SK-N-SH (cell line): ENCODE measurements around the gene SYT13. TPM values are rescaled to one million over a fixed set of nuclear protein-coding genes. Genes with fewer than 3 reads are reported as not detected.

Source experiments
- CTCF ChIA-PET: fragments of 300-600, 350-600 bp; formaldehyde crosslinking; extraction: SDS; loops from one replicate; lab custom pipeline; 2021; lab: Yijun Ruan, JAX
- POLR2A ChIA-PET: fragments of 350-600 bp; sonication (Branson Sonifier 250); formaldehyde crosslinking; extraction: SDS; loops from one replicate; lab custom pipeline; 2020; ENCODE audit warnings: antibody characterized with exemption, inconsistent platforms; lab: Yijun Ruan, JAX
- DNase-seq: peaks from one replicate; pipeline ENCODE4 v3.0.0; 2012
- H2AFZ ChIP-seq: fragments of 200-600 bp; sonication (generic); 2 replicates; pipeline ENCODE4 v1.8.1; 2016; ENCODE audit warnings: antibody characterized with exemption, mild to moderate bottlenecking, low read depth
- H3F3A ChIP-seq: fragments of 200-600 bp; sonication (generic); replicated peaks from 2 replicates; pipeline ENCODE3; 2016; ENCODE audit warnings: antibody characterized with exemption, mild to moderate bottlenecking; ENCODE audit not compliant: insufficient read depth
- H3K27ac ChIP-seq, 2 experiments: fragments of 200-500 bp in 1 of 2; fragments of 200-600 bp in 1 of 2; sonication (Bioruptor generic) in 1 of 2; sonication (generic), shearing (Covaris generic) in 1 of 2; 2 replicates each; pipeline versions ENCODE4 v1.5.1 to v1.6.1; 2014 to 2016; ENCODE audit warnings: low read depth in 2 of 2, inconsistent platforms in 1 of 2, low read length in 1 of 2, mild to moderate bottlenecking in 1 of 2, mixed read lengths in 1 of 2
- H3K27me3 ChIP-seq: fragments of 200-600 bp; sonication (generic), shearing (Covaris generic); 2 replicates; pipeline ENCODE4 v1.6.1; 2016; ENCODE audit warnings: mixed run types; ENCODE audit not compliant: insufficient read depth
- H3K36me3 ChIP-seq, 2 experiments: fragments of 200-500 bp in 1 of 2; fragments of 200-600 bp in 1 of 2; sonication (Bioruptor generic) in 1 of 2; sonication (generic) in 1 of 2; replicated peaks in 1 of 2; 2 replicates each; pipeline versions ENCODE3 to v1.5.1; 2014 to 2016; ENCODE audit warnings: low read length in 1 of 2, mild to moderate bottlenecking in 1 of 2; ENCODE audit not compliant: insufficient read depth in 2 of 2, control insufficient read depth in 1 of 2
- H3K4me1 ChIP-seq, 2 experiments: fragments of 200-500 bp in 1 of 2; fragments of 200-600 bp in 1 of 2; sonication (Bioruptor generic) in 1 of 2; sonication (generic), shearing (Covaris generic) in 1 of 2; 2 replicates each; pipeline versions ENCODE4 v1.5.1 to v1.6.1; 2014 to 2016; ENCODE audit warnings: low read depth in 1 of 2, low read length in 1 of 2, mixed run types in 1 of 2; ENCODE audit not compliant: insufficient read depth in 2 of 2, control insufficient read depth in 1 of 2
- H3K4me2 ChIP-seq: fragments of 200-600 bp; sonication (generic), shearing (Covaris generic); 2 replicates; pipeline ENCODE4 v1.6.1; 2017; ENCODE audit warnings: mixed run types
- H3K4me3 ChIP-seq, 2 experiments: fragments of 200-500 bp in 1 of 2; fragments of 200-600 bp in 1 of 2; sonication (Bioruptor generic) in 1 of 2; sonication (generic), shearing (Covaris generic) in 1 of 2; 2 replicates each; pipeline versions ENCODE4 v1.5.1 to v1.8.1; 2014 to 2016; ENCODE audit warnings: low read depth in 2 of 2, inconsistent platforms in 1 of 2, low read length in 1 of 2, mild to moderate bottlenecking in 1 of 2, mixed read lengths in 1 of 2, moderate library complexity in 1 of 2
- H3K79me2 ChIP-seq: fragments of 200-600 bp; sonication (generic); 2 replicates; pipeline ENCODE4 v1.8.1; 2017; ENCODE audit warnings: mild to moderate bottlenecking; ENCODE audit not compliant: insufficient read depth
- H3K9ac ChIP-seq: fragments of 200-600 bp; sonication (generic); 2 replicates; pipeline ENCODE4 v1.6.1; 2017; ENCODE audit warnings: mixed run types
- H3K9me2 ChIP-seq: fragments of 200-600 bp; sonication (generic); 2 replicates; pipeline ENCODE4 v1.6.1; 2017; ENCODE audit warnings: mixed run types
- H3K9me3 ChIP-seq: fragments of 200-600 bp; sonication (generic); 2 replicates; pipeline ENCODE4 v1.6.1; 2017; ENCODE audit warnings: mixed run types, mild to moderate bottlenecking, moderate library complexity
- H4K20me1 ChIP-seq: fragments of 200-600 bp; sonication (generic); 2 replicates; pipeline ENCODE4 v1.6.1; 2017; ENCODE audit warnings: mild to moderate bottlenecking, mixed run types; ENCODE audit not compliant: insufficient read depth
- CHD2 ChIP-seq: fragments of 150-350 bp; IDR thresholded peaks from 2 replicates; pipeline ENCODE4 v1.6.1; 2018; ENCODE audit warnings: low read length; ENCODE audit not compliant: partially characterized antibody
- ELF1 ChIP-seq: IDR thresholded peaks from 2 replicates; pipeline ENCODE4 v1.4.0; 2012
- EP300 ChIP-seq, 2 experiments: IDR thresholded peaks; 2 replicates each; pipeline versions ENCODE4 v1.4.0 to v1.6.1; 2012; ENCODE audit warnings: borderline replicate concordance in 1 of 2, low read depth in 1 of 2, low read length in 1 of 2
- FOSL2 ChIP-seq: IDR thresholded peaks from 2 replicates; pipeline ENCODE4 v1.4.0; 2012; ENCODE audit warnings: low read depth, mild to moderate bottlenecking, moderate library complexity, borderline replicate concordance
- FOXJ3 ChIP-seq: sonication (generic); formaldehyde crosslinking; IDR thresholded peaks from 2 replicates; pipeline ENCODE4 v1.5.1; 2020; ENCODE audit warnings: mild to moderate bottlenecking, missing genetic modification reagents
- JUND ChIP-seq: IDR thresholded peaks from 2 replicates; pipeline ENCODE4 v1.4.0; 2012
- NRF1 ChIP-seq: IDR thresholded peaks from 2 replicates; pipeline ENCODE4 v1.6.1; 2012; ENCODE audit warnings: low read depth, mild to moderate bottlenecking, low read length
- RCOR1 ChIP-seq: fragments of 150-350 bp; IDR thresholded peaks from 2 replicates; pipeline ENCODE4 v1.6.1; 2017; ENCODE audit warnings: antibody characterized with exemption, low read length
- RFX5 ChIP-seq: IDR thresholded peaks from 2 replicates; pipeline ENCODE4 v1.6.1; 2012; ENCODE audit warnings: mild to moderate bottlenecking, improper control_type of control experiment, low read length
- RXRA ChIP-seq: IDR thresholded peaks from 2 replicates; pipeline ENCODE4 v1.4.0; 2012; ENCODE audit warnings: low read depth, mild to moderate bottlenecking, borderline replicate concordance
- TCF12 ChIP-seq: IDR thresholded peaks from 2 replicates; pipeline ENCODE4 v1.4.0; 2012
- WGBS: methylation state at CpG from one replicate; pipeline ENCODE4 v1.1.6; 2017; ENCODE audit warnings: low lambda C conversion rate; 5-methylcytosine and 5-hydroxymethylcytosine counted together
- polyA plus RNA-seq, 3 experiments: library from polyadenylated mRNA; depleted of rRNA; stranded (reverse); fragments of >200 nt; gene quantifications; 2 replicates each; pipeline ENCODE4 v1.2.3, GENCODE V29; 2012
- TF ChIP-seq, protein P1 (sequence below): fragments of 150-350 bp; IDR thresholded peaks from 2 replicates; pipeline ENCODE4 v1.6.1; 2017; ENCODE audit warnings: antibody characterized with exemption, low read length, low read depth, borderline replicate concordance
- TF ChIP-seq, protein P2 (sequence below): IDR thresholded peaks from 2 replicates; pipeline ENCODE4; 2012
- TF ChIP-seq, protein P3 (sequence below): IDR thresholded peaks from 2 replicates; pipeline ENCODE4 v1.6.1; 2012; ENCODE audit warnings: mild to moderate bottlenecking, low read depth, low read length, moderate library complexity
- TF ChIP-seq, protein P4 (sequence below): fragments of 200-600 bp; sonication (generic); IDR thresholded peaks from 2 replicates; pipeline ENCODE4 v1.6.1; 2017; ENCODE audit warnings: antibody characterized with exemption, mild to moderate bottlenecking, moderate library complexity
- TF ChIP-seq, protein P5 (sequence below): IDR thresholded peaks from 2 replicates; pipeline ENCODE4 v1.4.0; 2012; ENCODE audit warnings: low read depth
- TF ChIP-seq, protein P6 (sequence below): IDR thresholded peaks from 2 replicates; pipeline ENCODE4 v1.4.0; 2012; ENCODE audit warnings: low read depth, borderline replicate concordance

Gene SYT13
- polyA plus RNA-seq, 1 of the 3 experiments (the other 2 are of a cell fraction): not detected

DNA sequence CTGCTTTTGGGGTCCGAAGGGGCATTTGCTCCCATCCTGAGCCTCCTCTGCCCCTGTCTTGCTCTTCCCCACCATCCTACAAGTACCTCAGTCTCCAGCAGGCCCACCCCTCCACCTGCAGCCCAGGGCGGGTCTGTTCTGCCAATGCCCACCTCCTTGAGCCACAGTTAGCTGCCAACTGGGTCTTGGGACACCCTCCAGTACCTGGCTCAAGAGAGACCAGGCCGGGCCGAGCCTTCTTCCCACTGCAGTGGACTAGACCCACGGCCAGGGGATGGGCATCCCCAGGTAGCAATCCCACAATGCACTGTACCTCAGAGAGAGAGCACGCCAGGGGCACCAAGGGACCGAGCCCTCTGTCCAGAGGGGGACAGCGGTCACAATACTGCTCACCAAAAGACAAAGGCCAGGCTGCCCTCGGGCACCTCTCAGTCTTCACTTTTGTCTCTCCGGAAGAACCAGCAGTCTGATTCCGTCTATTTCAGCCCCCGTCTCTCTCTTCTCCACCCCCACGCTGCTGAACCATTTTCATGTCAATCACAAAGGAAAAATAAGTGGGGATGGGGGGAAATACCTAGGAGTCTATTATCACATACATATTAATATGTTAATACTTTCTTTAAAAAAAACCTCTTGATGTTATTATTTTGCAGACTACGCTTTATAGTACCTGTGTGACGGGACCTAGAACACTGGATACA, 51.7 kb downstream of the SYT13 start:
- Histone ChIP-seq H4K20me1 (no peaks in the 10 kb centered on the region), H3K27ac (no peak overlapping the region), H3K27me3 (no peaks in the 10 kb centered on the region; the same call in 1 of the 2 replicates), H3K9me2 (no peaks in the 10 kb centered on the region), H3K4me2 (no peak overlapping the region), H3K4me3 (no peak overlapping the region), H3F3A (peaks cover 5% of the 10 kb centered on the region), H3K9ac (no peak overlapping the region), H2AFZ (no peak overlapping the region), H3K36me3 (no peaks in the 10 kb centered on the region), H3K9me3 (no peaks in the 10 kb centered on the region), H3K79me2 (no peaks in the 10 kb centered on the region), H3K4me1 (peaks cover 0 to 2% of the 10 kb centered on the region in 2 experiments; a peak in 1 of 4 replicates)
- POLR2A ChIA-PET: no interaction called here
- DNase-seq: no peak
- CTCF ChIA-PET: interaction anchor here (0.9 to 5.5 kb wide), 24 partner anchors 9 to 298 kb away, joined by 3 to 43 read pairs (median 6); partner anchors contain the start of gene SYT13
- 73% methylated on average over 15 of the region's 15 CpGs for WGBS
- TF ChIP-seq RFX5: no peak
- TF ChIP-seq, protein P1, sequence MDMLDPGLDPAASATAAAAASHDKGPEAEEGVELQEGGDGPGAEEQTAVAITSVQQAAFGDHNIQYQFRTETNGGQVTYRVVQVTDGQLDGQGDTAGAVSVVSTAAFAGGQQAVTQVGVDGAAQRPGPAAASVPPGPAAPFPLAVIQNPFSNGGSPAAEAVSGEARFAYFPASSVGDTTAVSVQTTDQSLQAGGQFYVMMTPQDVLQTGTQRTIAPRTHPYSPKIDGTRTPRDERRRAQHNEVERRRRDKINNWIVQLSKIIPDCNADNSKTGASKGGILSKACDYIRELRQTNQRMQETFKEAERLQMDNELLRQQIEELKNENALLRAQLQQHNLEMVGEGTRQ: no peak
- TF ChIP-seq EP300 (IDR thresholded peaks at IDR 0.05; ENCODE audit: borderline replicate concordance in 1 of 2, low read depth in 1 of 2, low read length in 1 of 2): no peak
- TF ChIP-seq TCF12: no peak
- TF ChIP-seq, protein P2, sequence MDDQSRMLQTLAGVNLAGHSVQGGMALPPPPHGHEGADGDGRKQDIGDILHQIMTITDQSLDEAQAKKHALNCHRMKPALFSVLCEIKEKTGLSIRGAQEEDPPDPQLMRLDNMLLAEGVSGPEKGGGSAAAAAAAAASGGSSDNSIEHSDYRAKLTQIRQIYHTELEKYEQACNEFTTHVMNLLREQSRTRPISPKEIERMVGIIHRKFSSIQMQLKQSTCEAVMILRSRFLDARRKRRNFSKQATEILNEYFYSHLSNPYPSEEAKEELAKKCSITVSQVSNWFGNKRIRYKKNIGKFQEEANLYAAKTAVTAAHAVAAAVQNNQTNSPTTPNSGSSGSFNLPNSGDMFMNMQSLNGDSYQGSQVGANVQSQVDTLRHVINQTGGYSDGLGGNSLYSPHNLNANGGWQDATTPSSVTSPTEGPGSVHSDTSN: no peak
- TF ChIP-seq ELF1: no peak
- TF ChIP-seq, protein P3, sequence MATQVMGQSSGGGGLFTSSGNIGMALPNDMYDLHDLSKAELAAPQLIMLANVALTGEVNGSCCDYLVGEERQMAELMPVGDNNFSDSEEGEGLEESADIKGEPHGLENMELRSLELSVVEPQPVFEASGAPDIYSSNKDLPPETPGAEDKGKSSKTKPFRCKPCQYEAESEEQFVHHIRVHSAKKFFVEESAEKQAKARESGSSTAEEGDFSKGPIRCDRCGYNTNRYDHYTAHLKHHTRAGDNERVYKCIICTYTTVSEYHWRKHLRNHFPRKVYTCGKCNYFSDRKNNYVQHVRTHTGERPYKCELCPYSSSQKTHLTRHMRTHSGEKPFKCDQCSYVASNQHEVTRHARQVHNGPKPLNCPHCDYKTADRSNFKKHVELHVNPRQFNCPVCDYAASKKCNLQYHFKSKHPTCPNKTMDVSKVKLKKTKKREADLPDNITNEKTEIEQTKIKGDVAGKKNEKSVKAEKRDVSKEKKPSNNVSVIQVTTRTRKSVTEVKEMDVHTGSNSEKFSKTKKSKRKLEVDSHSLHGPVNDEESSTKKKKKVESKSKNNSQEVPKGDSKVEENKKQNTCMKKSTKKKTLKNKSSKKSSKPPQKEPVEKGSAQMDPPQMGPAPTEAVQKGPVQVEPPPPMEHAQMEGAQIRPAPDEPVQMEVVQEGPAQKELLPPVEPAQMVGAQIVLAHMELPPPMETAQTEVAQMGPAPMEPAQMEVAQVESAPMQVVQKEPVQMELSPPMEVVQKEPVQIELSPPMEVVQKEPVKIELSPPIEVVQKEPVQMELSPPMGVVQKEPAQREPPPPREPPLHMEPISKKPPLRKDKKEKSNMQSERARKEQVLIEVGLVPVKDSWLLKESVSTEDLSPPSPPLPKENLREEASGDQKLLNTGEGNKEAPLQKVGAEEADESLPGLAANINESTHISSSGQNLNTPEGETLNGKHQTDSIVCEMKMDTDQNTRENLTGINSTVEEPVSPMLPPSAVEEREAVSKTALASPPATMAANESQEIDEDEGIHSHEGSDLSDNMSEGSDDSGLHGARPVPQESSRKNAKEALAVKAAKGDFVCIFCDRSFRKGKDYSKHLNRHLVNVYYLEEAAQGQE: no peak
- TF ChIP-seq FOSL2: no peak
- no peak for TF ChIP-seq JUND
- TF ChIP-seq FOXJ3 (CRISPR knock-in tag): no peak
- TF ChIP-seq, protein P4, sequence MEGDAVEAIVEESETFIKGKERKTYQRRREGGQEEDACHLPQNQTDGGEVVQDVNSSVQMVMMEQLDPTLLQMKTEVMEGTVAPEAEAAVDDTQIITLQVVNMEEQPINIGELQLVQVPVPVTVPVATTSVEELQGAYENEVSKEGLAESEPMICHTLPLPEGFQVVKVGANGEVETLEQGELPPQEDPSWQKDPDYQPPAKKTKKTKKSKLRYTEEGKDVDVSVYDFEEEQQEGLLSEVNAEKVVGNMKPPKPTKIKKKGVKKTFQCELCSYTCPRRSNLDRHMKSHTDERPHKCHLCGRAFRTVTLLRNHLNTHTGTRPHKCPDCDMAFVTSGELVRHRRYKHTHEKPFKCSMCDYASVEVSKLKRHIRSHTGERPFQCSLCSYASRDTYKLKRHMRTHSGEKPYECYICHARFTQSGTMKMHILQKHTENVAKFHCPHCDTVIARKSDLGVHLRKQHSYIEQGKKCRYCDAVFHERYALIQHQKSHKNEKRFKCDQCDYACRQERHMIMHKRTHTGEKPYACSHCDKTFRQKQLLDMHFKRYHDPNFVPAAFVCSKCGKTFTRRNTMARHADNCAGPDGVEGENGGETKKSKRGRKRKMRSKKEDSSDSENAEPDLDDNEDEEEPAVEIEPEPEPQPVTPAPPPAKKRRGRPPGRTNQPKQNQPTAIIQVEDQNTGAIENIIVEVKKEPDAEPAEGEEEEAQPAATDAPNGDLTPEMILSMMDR: no peak
- TF ChIP-seq, protein P5, sequence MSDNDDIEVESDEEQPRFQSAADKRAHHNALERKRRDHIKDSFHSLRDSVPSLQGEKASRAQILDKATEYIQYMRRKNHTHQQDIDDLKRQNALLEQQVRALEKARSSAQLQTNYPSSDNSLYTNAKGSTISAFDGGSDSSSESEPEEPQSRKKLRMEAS: no peak
- TF ChIP-seq, protein P6, sequence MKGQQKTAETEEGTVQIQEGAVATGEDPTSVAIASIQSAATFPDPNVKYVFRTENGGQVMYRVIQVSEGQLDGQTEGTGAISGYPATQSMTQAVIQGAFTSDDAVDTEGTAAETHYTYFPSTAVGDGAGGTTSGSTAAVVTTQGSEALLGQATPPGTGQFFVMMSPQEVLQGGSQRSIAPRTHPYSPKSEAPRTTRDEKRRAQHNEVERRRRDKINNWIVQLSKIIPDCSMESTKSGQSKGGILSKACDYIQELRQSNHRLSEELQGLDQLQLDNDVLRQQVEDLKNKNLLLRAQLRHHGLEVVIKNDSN: no peak
- TF ChIP-seq CHD2: no peak
- no peak for TF ChIP-seq NRF1
- TF ChIP-seq RXRA: no peak
- no peak for TF ChIP-seq RCOR1
